ENCODE measurements around the gene ANKRD6. TPM values are rescaled to one million over a fixed set of nuclear protein-coding genes. Genes with fewer than 3 reads are reported as not detected.
"Not testable (repeated sequence)": the region's sequence is repeated elsewhere in the genome, so short reads cannot be mapped to it uniquely, and the experiment has no call there.

ANKRD6 gene
- total RNA-seq (2014; rRNA removed; shearing (Covaris generic)): 1.5 and 1.8 TPM in 2 replicates
- polyA plus RNA-seq (2014; cell fraction: nucleus; rRNA removed): 4.1 and 6.5 TPM in 2 replicates

- DNase-seq (ENCODE audit: extremely low read depth, low read depth): peak; percentile 37
These were observed at the start of gene ANKRD6 for GRCh38 chr6:89432875-89433251. Gene ANKRD6 (plus strand): TSS chr6:89433152. CDS start chr6:89566977, 133,825 bp downstream.

- no peak for DNase-seq (ENCODE audit: extremely low read depth, low read depth)
These were observed 47.7 kb upstream of the ANKRD6 start for GRCh38 chr6:89385156-89385667.

- DNase-seq (ENCODE audit: extremely low read depth, low read depth): no peak
These were observed 47.1 kb upstream of the ANKRD6 start for GRCh38 chr6:89385846-89386245.

- no peak for DNase-seq (ENCODE audit: extremely low read depth, low read depth)
These were observed 45.9 kb upstream of the ANKRD6 start for GRCh38 chr6:89386917-89387491.

GRCh38 chr6:89387516-89388201 lies 45.3 kb upstream of the ANKRD6 start:
- no peak for DNase-seq (ENCODE audit: extremely low read depth, low read depth)

- DNase-seq (ENCODE audit: extremely low read depth, low read depth): no peak
These were observed 44.1 kb upstream of the ANKRD6 start for GRCh38 chr6:89388846-89389245.

- no peak for DNase-seq (ENCODE audit: extremely low read depth, low read depth)
These were observed 40.1 kb upstream of the ANKRD6 start for GRCh38 chr6:89392823-89393222.

GRCh38 chr6:89393659-89394058 lies 39.3 kb upstream of the ANKRD6 start:
- no peak for DNase-seq (ENCODE audit: extremely low read depth, low read depth)

GRCh38 chr6:89397884-89398283 lies 35.1 kb upstream of the ANKRD6 start:
- not testable (repeated sequence) for DNase-seq (ENCODE audit: extremely low read depth, low read depth)

- DNase-seq (ENCODE audit: extremely low read depth, low read depth): no peak
These were observed 34.0 kb upstream of the ANKRD6 start for GRCh38 chr6:89398762-89399525.

GRCh38 chr6:89400050-89400449 lies 32.9 kb upstream of the ANKRD6 start:
- no peak for DNase-seq (ENCODE audit: extremely low read depth, low read depth)

- no peak for DNase-seq (ENCODE audit: extremely low read depth, low read depth)
These were observed 32.0 kb upstream of the ANKRD6 start for GRCh38 chr6:89400912-89401399.

GRCh38 chr6:89402776-89403175 lies 30.2 kb upstream of the ANKRD6 start:
- DNase-seq (ENCODE audit: extremely low read depth, low read depth): no peak

- DNase-seq (ENCODE audit: extremely low read depth, low read depth): no peak
These were observed 28.4 kb upstream of the ANKRD6 start for GRCh38 chr6:89404512-89404911.

- DNase-seq (ENCODE audit: extremely low read depth, low read depth): no peak
These were observed 26.8 kb upstream of the ANKRD6 start for GRCh38 chr6:89406141-89406540.

GRCh38 chr6:89409461-89410035 lies 23.4 kb upstream of the ANKRD6 start:
- DNase-seq (ENCODE audit: extremely low read depth, low read depth): no peak

GRCh38 chr6:89410231-89410761 lies 22.7 kb upstream of the ANKRD6 start:
- DNase-seq (ENCODE audit: extremely low read depth, low read depth): no peak

GRCh38 chr6:89410788-89411144 lies 22.2 kb upstream of the ANKRD6 start:
- DNase-seq (ENCODE audit: extremely low read depth, low read depth): no peak

GRCh38 chr6:89411145-89412070 lies 21.5 kb upstream of the ANKRD6 start:
- DNase-seq (ENCODE audit: extremely low read depth, low read depth): no peak

Measured in NCI-H460 (cell line).